ENCODE results near the gene HSD3B1. TPM values are rescaled to one million over a fixed set of nuclear protein-coding genes. Genes with fewer than 3 reads are reported as not detected.
"Not testable (repeated sequence)": the region's sequence is repeated elsewhere in the genome, so short reads cannot be mapped to it uniquely, and the experiment has no call there.

Gene HSD3B1
- polyA plus RNA-seq, 5 donors: 0.40 to 1.2 (median 0.55) TPM

GRCh38 chr1:119553302-119554071 is 46.5 kb downstream of the HSD3B1 start:
- DNase-seq: not testable (repeated sequence)

GRCh38 chr1:119554183-119554582 is 47.2 kb downstream of the HSD3B1 start:
- peak; percentile 70 to 76 for DNase-seq

GRCh38 chr1:119556423-119556822 is 49.4 kb downstream of the HSD3B1 start:
- no peak for DNase-seq

- DNase-seq: not testable (repeated sequence)
Measured at GRCh38 chr1:119560402-119560801, 53.4 kb downstream of the HSD3B1 start.

GRCh38 chr1:119564548-119564947 is 57.5 kb downstream of the HSD3B1 start:
- no peak for DNase-seq

Other genes starting within 250 kb of the HSD3B1 start
- gene HAO2, start 138.4 kb upstream of the HSD3B1 start, polyA plus RNA-seq (ENCODE audit: insufficient read depth in 1 of 5, insufficient read length in 5 of 5, low replicate concordance in 1 of 5): under 1 TPM in 4 of 5 donors, not detected in 1; 0.10 to 0.64 (median 0.23) TPM
- gene HSD3B2, start 92.1 kb upstream of the HSD3B1 start, polyA plus RNA-seq (ENCODE audit: insufficient read depth in 1 of 5, insufficient read length in 5 of 5, low replicate concordance in 1 of 5): under 1 TPM; 0.14 to 0.23 (median 0.21) TPM
- gene ZNF697, start 141.1 kb downstream of the HSD3B1 start, polyA plus RNA-seq (ENCODE audit: insufficient read depth in 1 of 5, insufficient read length in 5 of 5, low replicate concordance in 1 of 5): 10 to 100 TPM; 19.6 to 27.7 (median 25.2) TPM
- 100 to 1,000 TPM in 4 of 5 donors, 10 to 100 TPM in 1; 99.5 to 129 (median 125) TPM for gene PHGDH, start 204.7 kb downstream of the HSD3B1 start, polyA plus RNA-seq (ENCODE audit: insufficient read depth in 1 of 5, insufficient read length in 5 of 5, low replicate concordance in 1 of 5)

Data from right lung (tissue), 5 donors.